Astrocyte (in vitro differentiated cells and primary cell): Measurements from ENCODE around the gene PLK2.

Source experiments
- EZH2 ChIP-seq: IDR thresholded peaks from 2 replicates; pipeline ENCODE4 v1.6.1; 2012; ENCODE audit warnings: mild to moderate bottlenecking, low read length, inconsistent platforms; ENCODE audit not compliant: insufficient read depth
- TF ChIP-seq, protein P1 (sequence below): IDR thresholded peaks from 2 replicates; pipeline ENCODE4 v1.5.1; 2011; ENCODE audit warnings: low read depth, mild to moderate bottlenecking, inconsistent platforms, low read length, moderate library complexity; ENCODE audit not compliant: insufficient read depth

- TF ChIP-seq, protein P1, sequence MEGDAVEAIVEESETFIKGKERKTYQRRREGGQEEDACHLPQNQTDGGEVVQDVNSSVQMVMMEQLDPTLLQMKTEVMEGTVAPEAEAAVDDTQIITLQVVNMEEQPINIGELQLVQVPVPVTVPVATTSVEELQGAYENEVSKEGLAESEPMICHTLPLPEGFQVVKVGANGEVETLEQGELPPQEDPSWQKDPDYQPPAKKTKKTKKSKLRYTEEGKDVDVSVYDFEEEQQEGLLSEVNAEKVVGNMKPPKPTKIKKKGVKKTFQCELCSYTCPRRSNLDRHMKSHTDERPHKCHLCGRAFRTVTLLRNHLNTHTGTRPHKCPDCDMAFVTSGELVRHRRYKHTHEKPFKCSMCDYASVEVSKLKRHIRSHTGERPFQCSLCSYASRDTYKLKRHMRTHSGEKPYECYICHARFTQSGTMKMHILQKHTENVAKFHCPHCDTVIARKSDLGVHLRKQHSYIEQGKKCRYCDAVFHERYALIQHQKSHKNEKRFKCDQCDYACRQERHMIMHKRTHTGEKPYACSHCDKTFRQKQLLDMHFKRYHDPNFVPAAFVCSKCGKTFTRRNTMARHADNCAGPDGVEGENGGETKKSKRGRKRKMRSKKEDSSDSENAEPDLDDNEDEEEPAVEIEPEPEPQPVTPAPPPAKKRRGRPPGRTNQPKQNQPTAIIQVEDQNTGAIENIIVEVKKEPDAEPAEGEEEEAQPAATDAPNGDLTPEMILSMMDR = no peak
- no peak for TF ChIP-seq EZH2
These were observed 28.1 kb downstream of the PLK2 start for GRCh38 chr5:58431832-58432231.
